Activated T-helper 1 cell treated with anti-CD3 and anti-CD28 coated beads, Interleukin-2, amount 50 U/mL, for 16 hours (primary cell): Measurements from ENCODE around the gene UGT1A6.

Experiments
- DNase-seq, 2 donors: peaks; one replicate each; pipeline ENCODE4 v3.0.0-alpha.2; 2020; ENCODE audit warnings: low read depth in 1 of 2, low spot score in 1 of 2

UGT1A6 gene

DNA sequence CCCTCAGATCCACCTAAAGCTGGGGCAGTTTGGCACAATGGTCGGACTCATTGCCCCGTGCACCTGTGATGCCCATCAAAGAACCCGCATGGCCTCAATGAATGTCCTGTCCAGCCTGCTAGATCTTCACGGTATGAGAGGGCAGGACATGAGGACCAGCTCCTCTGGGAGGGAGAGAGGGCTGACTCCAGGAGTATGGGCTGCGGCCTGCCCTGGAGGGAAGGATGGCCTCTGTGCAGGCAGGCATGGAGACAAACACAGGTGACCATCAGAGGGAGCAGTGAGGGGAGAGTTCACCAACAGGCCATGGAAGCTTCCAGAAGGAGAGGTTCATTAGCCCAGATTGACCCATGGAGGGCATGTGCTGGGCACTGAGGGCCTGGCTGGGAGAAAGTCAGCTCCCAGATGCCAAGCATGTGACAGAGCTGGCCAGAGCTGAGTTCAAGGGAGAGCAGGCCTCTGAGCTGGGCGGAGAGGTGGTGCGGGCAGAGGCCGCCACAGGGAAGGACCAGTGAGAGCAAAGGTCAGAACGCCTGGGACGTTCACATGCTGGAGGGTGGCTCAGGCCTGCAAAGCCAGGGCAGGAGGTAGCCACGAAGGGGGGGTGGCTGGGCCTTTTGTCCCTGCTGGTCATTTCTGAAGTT, 125.4 kb downstream of the UGT1A6 start:
- no peak for DNase-seq

DNA sequence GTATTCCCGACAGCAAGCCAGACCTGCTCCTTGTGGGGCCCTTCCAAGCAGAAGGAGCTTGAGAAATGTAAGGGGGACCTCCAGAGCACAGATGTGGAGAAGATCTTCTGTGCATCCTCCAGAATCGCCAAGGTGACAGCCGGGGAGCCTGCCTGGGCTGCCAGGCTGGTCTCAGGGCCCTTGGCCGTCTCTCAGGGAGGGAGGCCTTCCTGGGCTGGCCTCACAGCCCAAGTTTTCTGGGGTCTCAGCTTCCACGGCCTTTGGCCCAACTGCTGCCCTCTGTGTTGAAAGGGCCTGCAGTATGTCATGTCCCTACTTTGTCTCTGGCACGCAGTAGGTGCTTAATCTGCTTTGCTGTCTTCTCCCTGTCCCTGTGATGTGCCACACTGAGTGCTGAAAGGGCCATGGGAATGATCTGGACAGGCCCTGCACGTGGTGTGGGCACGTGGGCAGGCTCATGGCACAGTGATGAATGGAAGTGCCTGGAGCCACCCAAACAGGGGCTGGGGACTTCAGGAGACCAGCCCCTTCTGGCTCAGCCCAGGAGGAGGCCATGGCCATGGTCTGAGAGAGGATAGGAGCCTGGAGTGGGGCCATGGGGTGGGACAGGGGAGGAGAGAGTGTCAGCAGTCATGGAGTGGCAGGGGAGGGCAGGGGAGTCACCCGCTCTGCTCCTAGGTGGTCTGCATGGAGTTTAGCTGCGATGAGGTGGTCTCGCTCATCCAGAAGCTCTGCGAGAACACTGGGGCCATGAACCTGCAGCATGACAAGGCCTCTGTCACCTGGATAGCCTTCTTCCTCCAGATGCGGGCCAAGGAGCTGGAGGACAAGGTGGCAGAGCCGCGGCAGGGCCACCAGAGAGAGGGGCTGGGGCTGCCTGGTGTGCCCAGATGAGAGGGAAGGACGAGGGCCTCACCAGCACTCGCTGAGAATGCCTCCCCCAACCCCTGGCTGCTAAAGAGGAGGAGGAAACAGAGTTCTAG, 126.2 kb downstream of the UGT1A6 start:
- DNase-seq = no peak

DNA sequence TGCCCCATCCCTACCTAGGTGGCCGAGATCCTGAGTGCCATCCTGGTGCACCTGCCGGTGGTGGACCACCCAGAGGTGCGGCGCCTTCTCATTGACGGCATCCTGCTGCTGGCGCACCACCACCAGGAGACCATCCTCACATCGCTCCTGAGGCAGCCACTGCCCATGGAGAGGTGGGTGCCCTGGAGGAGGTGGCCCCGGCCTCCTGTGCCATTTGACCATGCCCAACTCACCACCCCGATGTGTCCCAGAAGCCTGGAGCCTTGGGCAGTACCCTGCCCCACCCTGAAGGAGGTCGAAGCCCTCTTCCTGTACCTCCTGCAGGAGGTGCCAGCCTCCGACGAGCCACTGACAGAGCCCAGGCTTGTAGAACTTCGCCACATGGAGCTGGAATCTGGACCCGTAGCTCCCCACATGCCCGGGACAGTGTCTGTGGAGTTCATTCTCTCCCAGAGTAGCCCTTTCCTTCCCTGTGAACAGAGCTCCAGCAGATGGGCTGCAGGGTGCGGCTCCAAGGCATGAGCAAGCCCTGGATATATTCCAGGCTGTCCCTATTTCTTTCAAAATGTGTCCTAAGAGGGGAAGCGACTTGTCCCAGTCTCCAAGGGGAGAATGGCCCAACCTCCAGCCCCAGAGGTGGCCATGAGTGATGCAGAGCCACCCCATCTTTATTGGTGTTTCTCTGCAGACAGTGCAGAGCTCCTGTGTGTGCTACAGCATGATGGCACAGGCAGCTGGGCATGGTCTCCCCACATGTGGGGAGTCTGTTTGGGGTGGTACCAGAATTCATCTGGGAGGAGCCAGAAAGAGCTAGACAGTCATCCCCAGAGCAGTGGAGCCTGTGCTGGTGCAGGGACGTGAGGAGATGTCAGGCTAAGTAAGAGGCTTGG, 127.4 kb downstream of the UGT1A6 start:
- DNase-seq = no peak

DNA sequence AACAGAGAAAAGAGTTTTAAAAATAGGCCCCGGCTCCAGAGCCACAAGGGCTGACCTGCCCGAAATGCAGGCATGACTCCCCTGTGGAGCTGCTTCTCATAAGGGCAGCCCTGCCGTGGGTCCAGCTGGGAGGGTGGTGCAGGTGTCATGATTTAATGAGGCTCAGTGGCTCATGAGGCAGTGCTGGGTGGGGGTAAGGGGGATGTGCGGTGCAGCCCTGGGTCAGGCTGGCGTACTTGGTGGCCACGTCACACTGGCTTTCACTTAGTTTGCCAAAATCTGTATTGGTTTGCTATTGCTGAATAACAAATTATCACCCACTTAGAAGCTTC, 128.1 kb downstream of the UGT1A6 start:
- DNase-seq = no peak

DNA sequence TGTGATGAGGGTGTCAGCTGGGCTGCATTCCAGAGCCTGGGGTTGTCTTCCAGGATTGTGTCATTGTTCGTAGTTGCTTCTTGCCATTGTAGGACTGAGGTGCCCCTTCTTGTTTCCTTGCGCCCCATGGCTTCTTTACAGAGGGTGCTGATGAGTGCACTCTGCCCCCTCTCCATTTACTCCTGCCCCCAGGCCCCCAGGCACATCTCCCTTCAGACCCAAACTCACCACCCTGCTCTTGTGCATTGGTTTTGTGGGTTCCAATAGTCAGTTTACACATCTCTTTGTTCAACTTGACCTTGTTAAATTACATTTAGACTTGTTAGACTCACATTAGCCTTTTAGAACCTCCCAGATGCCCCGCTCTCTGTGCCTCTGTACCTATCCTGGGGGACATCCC, 128.5 kb downstream of the UGT1A6 start:
- DNase-seq = no peak

DNA sequence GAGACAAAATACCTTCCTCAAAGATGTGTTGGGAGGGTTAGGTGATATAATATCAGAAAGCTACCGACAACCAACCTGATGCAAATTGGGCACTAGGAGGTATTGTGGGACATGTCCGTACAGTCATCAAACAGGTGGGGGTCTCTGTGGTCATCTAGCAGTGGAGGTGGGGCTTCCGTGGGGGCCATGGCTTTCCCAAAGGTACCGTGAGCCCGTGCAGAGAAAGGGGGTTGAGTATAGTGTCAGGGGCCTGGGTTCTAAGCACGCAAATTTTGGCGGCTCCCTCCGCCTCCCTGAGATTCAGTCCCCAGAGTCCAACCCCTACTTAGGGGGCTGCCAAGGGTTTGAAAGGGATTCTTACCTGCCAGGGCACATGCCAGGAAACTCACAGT, 129.0 kb downstream of the UGT1A6 start:
- DNase-seq = no peak

DNA sequence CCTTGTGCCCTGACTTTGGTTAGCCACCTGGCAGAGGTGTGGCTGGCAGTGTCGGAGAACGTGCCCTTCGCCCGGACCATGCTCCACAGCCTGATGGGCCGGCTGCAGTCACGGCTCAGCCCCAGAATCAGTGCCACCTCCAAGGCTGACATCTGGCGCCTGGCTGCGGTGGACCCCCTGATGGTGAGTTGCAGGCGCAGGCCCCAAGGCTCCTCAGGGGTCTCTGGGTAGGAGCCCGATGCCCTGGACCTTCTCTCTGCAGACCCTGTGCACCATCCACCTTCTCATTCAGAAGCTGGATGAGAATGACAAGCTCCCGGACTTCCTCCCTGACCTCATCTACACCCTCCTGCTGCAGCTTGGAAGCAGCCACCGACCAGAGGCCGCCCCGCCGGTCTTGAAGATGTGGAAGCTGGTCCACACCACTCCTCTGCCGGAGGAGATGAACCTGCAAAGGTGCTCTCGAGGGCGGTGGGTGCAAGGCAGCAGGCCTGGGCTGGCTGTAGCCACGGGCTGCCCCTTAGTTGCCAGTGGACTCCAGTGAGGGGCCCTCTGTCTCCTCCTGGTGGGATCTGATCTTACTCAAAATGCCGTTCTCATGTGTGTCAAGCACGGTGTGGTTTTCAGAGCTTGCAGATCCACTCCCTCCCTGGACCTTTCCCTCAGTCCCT, 129.5 kb downstream of the UGT1A6 start:
- no peak for DNase-seq
